Lower leg skin (tissue), 4 donors: ENCODE results near the gene PIR. TPM values are rescaled to one million over a fixed set of nuclear protein-coding genes. Genes with fewer than 3 reads are reported as not detected.

Experiments
- DNase-seq, 2 donors: peaks; one replicate each; pipeline ENCODE4 v3.0.0-alpha.2; 2019; ENCODE audit warnings: low spot score in 2 of 2
- H3K4me3 ChIP-seq: fragments of 200-600 bp; sonication (generic); 2 replicates; pipeline ENCODE4 v1.5.1; 2017; ENCODE audit warnings: mild to moderate bottlenecking, low read depth; ENCODE audit not compliant: poor library complexity, severe bottlenecking
- CTCF ChIP-seq, 3 donors: fragments of 450-650 bp; IDR thresholded peaks; one replicate each; pipeline ENCODE4 v1.5.1; 2016; ENCODE audit warnings: antibody characterized with exemption in 3 of 3, mild to moderate bottlenecking in 3 of 3, moderate library complexity in 2 of 3
- POLR2A ChIP-seq, 2 donors: fragments of 450-650 bp; IDR thresholded peaks; one replicate each; pipeline ENCODE4 v1.6.1; 2016 to 2017; ENCODE audit warnings: antibody characterized with exemption in 2 of 2, mild to moderate bottlenecking in 1 of 2, moderate library complexity in 1 of 2
- WGBS, 2 donors: methylation state at CpG; one replicate each; pipeline ENCODE4 v1.1.5; 2018; 5-methylcytosine and 5-hydroxymethylcytosine counted together
- intact Hi-C: fragments of 100-400 bp; cut with DNase I; formaldehyde crosslinking; loops from one replicate; pipeline ENCODE4 v1.15.0; 2023; ENCODE audit warnings: low total_unique reads
- total RNA-seq, 4 donors: library from RNA; depleted of rRNA; stranded (reverse); fragments of >200 nt; gene quantifications; one replicate each; pipeline ENCODE4 v1.1.0, GENCODE V29; 2016

The PIR gene
- total RNA-seq, 4 donors from 2014 or later: 6.3 to 18.0 (median 12.1) TPM

- no peak for TF ChIP-seq POLR2A (IDR thresholded peaks at IDR 0.05)
- no peak for TF ChIP-seq CTCF (IDR thresholded peaks at IDR 0.05)
- DNase-seq: no peak
- 78 to 91% methylated on average over 2 of the region's 2 CpGs for WGBS, 2 donors
- H3K4me3 ChIP-seq: no peak overlapping the region
- intact Hi-C loops: no loop called here
These were observed 58.9 kb downstream of the PIR start for GRCh38 chrX:15434205-15434604.

DNA sequence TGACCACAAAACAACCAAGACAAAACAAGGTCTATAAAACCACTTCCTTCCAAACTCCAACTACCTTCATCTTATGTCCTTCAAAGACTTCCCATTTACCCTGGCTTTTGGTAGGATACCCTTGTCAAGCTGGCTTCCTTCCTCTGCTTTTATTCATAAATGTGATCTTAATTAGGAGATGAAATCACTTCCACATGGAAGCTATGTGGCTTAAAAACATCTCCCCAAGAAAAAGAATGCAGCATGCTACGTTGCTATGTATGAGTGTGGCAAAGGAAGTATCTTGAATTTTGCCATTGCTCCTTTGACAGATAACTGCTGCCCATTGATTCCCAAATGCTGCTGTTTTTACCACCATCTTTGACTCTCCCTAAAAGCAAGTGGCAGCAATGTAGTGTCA lies 62.5 kb downstream of the PIR start:
- no peak for DNase-seq
- TF ChIP-seq CTCF (IDR thresholded peaks at IDR 0.05) (no peak), POLR2A (IDR thresholded peaks at IDR 0.05) (no peak)
- intact Hi-C loops: no loop called here
- no peak overlapping the region for H3K4me3 ChIP-seq
- 24 to 50% methylated on average over 1 of the region's 1 CpG for WGBS, 2 donors

GRCh38 chrX:15430076-15430475 lies 63.1 kb downstream of the PIR start:
- H3K4me3 ChIP-seq: no peak overlapping the region
- intact Hi-C loops: no loop called here
- DNase-seq: no peak
- TF ChIP-seq CTCF (IDR thresholded peaks at IDR 0.05) (no peak), POLR2A (IDR thresholded peaks at IDR 0.05) (no peak)
- 51 to 84% methylated on average over 2 of the region's 2 CpGs for WGBS, 2 donors

DNA sequence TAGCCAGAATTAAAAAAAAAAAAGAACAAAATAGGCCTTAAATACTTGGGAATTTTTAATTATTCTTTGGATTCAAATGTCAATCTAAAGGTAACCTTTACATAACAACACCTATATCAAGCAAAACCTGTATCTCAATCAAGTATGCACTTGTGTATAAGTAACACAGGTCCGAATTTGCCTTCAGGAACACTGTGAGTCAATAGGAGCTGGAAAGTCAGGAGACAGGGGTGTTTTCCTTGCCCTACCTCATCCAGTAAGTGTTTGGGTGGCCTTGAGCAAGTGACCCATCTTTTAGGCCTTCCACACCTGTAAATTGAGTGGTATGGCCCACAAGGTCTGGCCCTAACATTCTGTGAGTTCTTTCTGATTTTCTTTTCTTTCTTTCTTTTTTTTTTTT lies 68.1 kb downstream of the PIR start:
- no peak overlapping the region for H3K4me3 ChIP-seq
- DNase-seq: no peak
- intact Hi-C loops: no loop called here
- 59 to 62% methylated on average over 1 of the region's 1 CpG for WGBS, 2 donors
- TF ChIP-seq CTCF (IDR thresholded peaks at IDR 0.05) (no peak), POLR2A (IDR thresholded peaks at IDR 0.05) (no peak)

- intact Hi-C loops: no loop called here
- 55 to 63% methylated on average over 3 of the region's 3 CpGs for WGBS, 2 donors
- no peak for DNase-seq
- TF ChIP-seq POLR2A (IDR thresholded peaks at IDR 0.05): no peak
- TF ChIP-seq CTCF (IDR thresholded peaks at IDR 0.05): no peak
- no peak overlapping the region for H3K4me3 ChIP-seq
These were observed 74.4 kb downstream of the PIR start for GRCh38 chrX:15418707-15419181.

DNA sequence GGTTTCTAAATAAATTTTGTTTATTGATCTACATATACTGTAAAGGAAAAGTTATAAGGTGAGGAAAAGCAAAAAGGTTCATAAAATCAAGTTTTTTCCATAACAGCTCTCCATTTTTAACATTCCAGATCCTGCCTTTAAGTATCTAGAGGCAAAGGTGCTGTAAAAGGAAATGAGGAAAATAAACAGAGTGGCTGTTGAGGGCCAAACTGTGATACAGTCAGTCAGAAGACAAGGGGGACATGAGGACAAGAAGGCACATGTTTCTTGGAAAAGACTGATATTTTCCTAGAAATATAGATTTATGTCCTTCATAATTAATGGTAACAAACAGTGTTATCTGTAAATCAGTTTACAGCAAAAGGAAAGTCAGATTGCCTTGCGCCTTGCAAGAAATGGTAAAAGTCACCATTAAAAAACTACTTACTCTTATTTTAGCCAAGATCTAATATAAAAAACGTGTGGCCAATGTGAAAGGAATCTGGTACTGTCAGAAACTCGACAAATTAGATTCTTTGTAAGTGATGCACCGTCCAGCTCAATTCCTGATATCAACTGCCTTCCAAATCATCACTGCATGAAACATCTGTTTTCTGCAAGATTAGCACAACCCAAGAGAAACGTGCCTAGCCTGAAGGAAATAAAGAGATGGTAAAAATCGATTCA lies 75.0 kb downstream of the PIR start:
- TF ChIP-seq CTCF (IDR thresholded peaks at IDR 0.05): no peak
- TF ChIP-seq POLR2A (IDR thresholded peaks at IDR 0.05): no peak
- intact Hi-C loops: no loop called here
- 35 to 46% methylated on average over 6 of the region's 6 CpGs for WGBS, 2 donors
- DNase-seq: no peak
- H3K4me3 ChIP-seq: no peak overlapping the region
